Endothelial cell of hepatic sinusoid (primary cell): ENCODE results near the gene DTWD1.
"Not testable (repeated sequence)": the region's sequence is repeated elsewhere in the genome, so short reads cannot be mapped to it uniquely, and the experiment has no call there.

Experiments
- in situ Hi-C: cut with HindIII; loops from 2 replicates; pipeline ENCODE4 v1.10.0; 2017; ENCODE audit warnings: low sequenced_read_pairs

The DTWD1 gene

GRCh38 chr15:49645277-49645676 lies 24.4 kb downstream of the DTWD1 start:
- in situ Hi-C loops: no loop called here

- in situ Hi-C loops: no loop called here
These were observed 25.1 kb downstream of the DTWD1 start for GRCh38 chr15:49645941-49646340.

GRCh38 chr15:49646891-49647290 lies 26.0 kb downstream of the DTWD1 start:
- in situ Hi-C loops: no loop called here

GRCh38 chr15:49649987-49650386 lies 29.1 kb downstream of the DTWD1 start:
- in situ Hi-C loops: no loop called here

- in situ Hi-C loops: no loop called here
These were observed 29.8 kb downstream of the DTWD1 start for GRCh38 chr15:49650676-49651075.

- in situ Hi-C loops: no loop called here
These were observed 32.1 kb downstream of the DTWD1 start for GRCh38 chr15:49652922-49653321.

GRCh38 chr15:49656734-49657133 lies 35.9 kb downstream of the DTWD1 start:
- in situ Hi-C loops: no loop called here

- in situ Hi-C loops: no loop called here
These were observed 43.9 kb downstream of the DTWD1 start for GRCh38 chr15:49664716-49665115.

GRCh38 chr15:49666486-49666885 lies 45.6 kb downstream of the DTWD1 start:
- in situ Hi-C loops: not testable (repeated sequence)

GRCh38 chr15:49669288-49669687 lies 48.4 kb downstream of the DTWD1 start:
- in situ Hi-C loops: no loop called here

- in situ Hi-C loops: no loop called here
These were observed 53.0 kb downstream of the DTWD1 start for GRCh38 chr15:49673861-49674260.

GRCh38 chr15:49674370-49674769 lies 53.5 kb downstream of the DTWD1 start:
- in situ Hi-C loops: no loop called here

GRCh38 chr15:49675041-49675440 lies 54.2 kb downstream of the DTWD1 start:
- in situ Hi-C loops: no loop called here

- in situ Hi-C loops: no loop called here
These were observed 57.8 kb downstream of the DTWD1 start for GRCh38 chr15:49678655-49679054.

GRCh38 chr15:49686599-49686998 lies 65.8 kb downstream of the DTWD1 start:
- in situ Hi-C loops: loop anchor here (5.0 kb wide), 1 partner anchor 36 kb away; no protein-coding TSS in a partner anchor

- in situ Hi-C loops: loop anchor here (5.0 kb wide), 1 partner anchor 34 kb away; no protein-coding TSS in a partner anchor
These were observed 67.4 kb downstream of the DTWD1 start for GRCh38 chr15:49688135-49688790.

- in situ Hi-C loops: no loop called here
These were observed 71.8 kb downstream of the DTWD1 start for GRCh38 chr15:49692514-49693090.

GRCh38 chr15:49693498-49693897 lies 72.7 kb downstream of the DTWD1 start:
- in situ Hi-C loops: no loop called here

- in situ Hi-C loops: no loop called here
These were observed 75.6 kb downstream of the DTWD1 start for GRCh38 chr15:49696433-49696832.

GRCh38 chr15:49697121-49697520 lies 76.3 kb downstream of the DTWD1 start:
- in situ Hi-C loops: no loop called here

- in situ Hi-C loops: not testable (repeated sequence)
These were observed 82.1 kb downstream of the DTWD1 start for GRCh38 chr15:49702982-49703381.
